Measurements from ENCODE around the gene RBP7. TPM values are rescaled to one million over a fixed set of nuclear protein-coding genes. Genes with fewer than 3 reads are reported as not detected.
A peak's percentile ranks its signal among the peaks of the same experiment; 100 is the strongest.

Gene RBP7
- total RNA-seq, 1 donor from 2014 or later: 119 TPM

DNA sequence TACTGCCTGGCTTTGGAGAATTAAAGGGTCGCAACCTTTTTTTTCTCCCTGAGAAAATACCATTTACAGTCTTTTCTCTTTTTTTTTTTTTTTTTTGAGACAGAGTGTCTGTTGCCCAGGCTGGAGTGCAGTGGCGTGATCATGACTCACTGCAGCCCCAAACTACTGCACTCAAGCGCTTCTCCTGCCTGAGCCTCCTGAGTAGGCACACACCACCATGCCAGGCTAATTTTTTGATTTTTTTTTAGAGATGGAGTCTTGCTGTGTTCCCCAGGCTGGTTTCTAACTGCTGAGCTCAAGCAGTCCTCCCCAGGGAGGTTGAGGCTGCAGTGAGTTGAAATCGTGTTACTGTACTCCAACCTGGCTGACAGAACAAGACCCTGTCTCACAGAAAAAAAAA lies 60.3 kb downstream of the RBP7 start:
- H3K9me3 ChIP-seq: no peaks in the 10 kb centered on the region
- no peaks in the 10 kb centered on the region for H3K36me3 ChIP-seq
- peaks cover 11 to 31% of the 10 kb centered on the region in 2 donors for H3K4me1 ChIP-seq
- H3K27ac ChIP-seq: peak overlapping the region; percentile 42 to 74
- H3K27me3 ChIP-seq: no peaks in the 10 kb centered on the region
- TF ChIP-seq, protein P1, sequence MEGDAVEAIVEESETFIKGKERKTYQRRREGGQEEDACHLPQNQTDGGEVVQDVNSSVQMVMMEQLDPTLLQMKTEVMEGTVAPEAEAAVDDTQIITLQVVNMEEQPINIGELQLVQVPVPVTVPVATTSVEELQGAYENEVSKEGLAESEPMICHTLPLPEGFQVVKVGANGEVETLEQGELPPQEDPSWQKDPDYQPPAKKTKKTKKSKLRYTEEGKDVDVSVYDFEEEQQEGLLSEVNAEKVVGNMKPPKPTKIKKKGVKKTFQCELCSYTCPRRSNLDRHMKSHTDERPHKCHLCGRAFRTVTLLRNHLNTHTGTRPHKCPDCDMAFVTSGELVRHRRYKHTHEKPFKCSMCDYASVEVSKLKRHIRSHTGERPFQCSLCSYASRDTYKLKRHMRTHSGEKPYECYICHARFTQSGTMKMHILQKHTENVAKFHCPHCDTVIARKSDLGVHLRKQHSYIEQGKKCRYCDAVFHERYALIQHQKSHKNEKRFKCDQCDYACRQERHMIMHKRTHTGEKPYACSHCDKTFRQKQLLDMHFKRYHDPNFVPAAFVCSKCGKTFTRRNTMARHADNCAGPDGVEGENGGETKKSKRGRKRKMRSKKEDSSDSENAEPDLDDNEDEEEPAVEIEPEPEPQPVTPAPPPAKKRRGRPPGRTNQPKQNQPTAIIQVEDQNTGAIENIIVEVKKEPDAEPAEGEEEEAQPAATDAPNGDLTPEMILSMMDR (IDR thresholded peaks at IDR 0.05): no peak
- intact Hi-C loops (cut with DNase I): no loop called here
- peak in 1 of 2 donors; percentile 72 for DNase-seq (ENCODE audit: low spot score in 2 of 2)
- H3K4me3 ChIP-seq: no peak overlapping the region

DNA sequence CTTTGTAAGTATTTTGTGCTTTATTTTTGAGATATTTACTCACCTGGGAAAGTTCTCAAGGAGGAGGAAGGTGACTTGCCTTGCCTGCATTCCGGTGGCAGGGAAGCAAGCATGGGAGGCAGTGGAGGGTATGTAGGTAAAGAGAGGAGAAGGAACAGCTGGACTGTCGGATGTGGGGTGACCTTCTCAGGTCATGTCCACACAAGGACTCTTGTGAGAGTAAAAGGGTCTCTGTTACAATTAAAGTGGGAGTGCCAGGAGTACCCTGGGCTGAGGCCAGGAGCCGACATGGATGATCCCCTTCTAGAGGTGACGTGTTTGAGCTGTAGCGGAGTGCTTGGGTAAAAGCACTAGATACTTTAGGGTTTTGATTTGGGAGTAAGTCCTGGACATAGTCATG lies 60.8 kb downstream of the RBP7 start:
- intact Hi-C loops (cut with DNase I): no loop called here
- TF ChIP-seq, protein P1 (IDR thresholded peaks at IDR 0.05): no peak
- no peaks in the 10 kb centered on the region for H3K27me3 ChIP-seq
- peaks cover 11 to 31% of the 10 kb centered on the region in 2 donors for H3K4me1 ChIP-seq
- peak overlapping the region; percentile 42 to 64 for H3K27ac ChIP-seq
- no peaks in the 10 kb centered on the region for H3K36me3 ChIP-seq
- no peaks in the 10 kb centered on the region for H3K9me3 ChIP-seq
- DNase-seq (ENCODE audit: low spot score in 2 of 2): no peak
- no peak overlapping the region for H3K4me3 ChIP-seq

DNA sequence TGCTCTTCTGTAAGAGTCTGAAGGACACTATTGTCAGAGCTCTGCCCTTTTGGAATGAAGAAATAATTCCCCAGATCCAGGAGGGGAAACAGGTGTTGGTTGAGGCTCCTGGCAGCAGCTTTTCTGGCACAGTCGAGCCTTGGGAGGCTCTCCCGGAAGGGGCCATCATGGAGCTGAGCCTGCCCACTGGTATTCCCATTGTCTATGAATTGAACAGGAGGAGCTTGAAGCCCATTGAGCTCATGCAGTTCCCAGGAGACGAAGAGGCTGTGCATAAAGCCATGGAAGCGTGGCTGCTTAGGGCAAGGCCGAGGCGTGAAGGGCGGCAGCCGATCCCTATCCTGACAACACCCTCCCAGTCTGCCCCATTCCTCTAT lies 62.3 kb downstream of the RBP7 start:
- Histone ChIP-seq H3K9me3 (no peaks in the 10 kb centered on the region), H3K27ac (no peak overlapping the region), H3K4me1 (peaks cover 11 to 31% of the 10 kb centered on the region in 2 donors), H3K36me3 (no peaks in the 10 kb centered on the region), H3K4me3 (no peak overlapping the region), H3K27me3 (no peaks in the 10 kb centered on the region)
- TF ChIP-seq, protein P1 (IDR thresholded peaks at IDR 0.05): no peak
- intact Hi-C loops (cut with DNase I): no loop called here
- DNase-seq (ENCODE audit: low spot score in 2 of 2): no peak

DNA sequence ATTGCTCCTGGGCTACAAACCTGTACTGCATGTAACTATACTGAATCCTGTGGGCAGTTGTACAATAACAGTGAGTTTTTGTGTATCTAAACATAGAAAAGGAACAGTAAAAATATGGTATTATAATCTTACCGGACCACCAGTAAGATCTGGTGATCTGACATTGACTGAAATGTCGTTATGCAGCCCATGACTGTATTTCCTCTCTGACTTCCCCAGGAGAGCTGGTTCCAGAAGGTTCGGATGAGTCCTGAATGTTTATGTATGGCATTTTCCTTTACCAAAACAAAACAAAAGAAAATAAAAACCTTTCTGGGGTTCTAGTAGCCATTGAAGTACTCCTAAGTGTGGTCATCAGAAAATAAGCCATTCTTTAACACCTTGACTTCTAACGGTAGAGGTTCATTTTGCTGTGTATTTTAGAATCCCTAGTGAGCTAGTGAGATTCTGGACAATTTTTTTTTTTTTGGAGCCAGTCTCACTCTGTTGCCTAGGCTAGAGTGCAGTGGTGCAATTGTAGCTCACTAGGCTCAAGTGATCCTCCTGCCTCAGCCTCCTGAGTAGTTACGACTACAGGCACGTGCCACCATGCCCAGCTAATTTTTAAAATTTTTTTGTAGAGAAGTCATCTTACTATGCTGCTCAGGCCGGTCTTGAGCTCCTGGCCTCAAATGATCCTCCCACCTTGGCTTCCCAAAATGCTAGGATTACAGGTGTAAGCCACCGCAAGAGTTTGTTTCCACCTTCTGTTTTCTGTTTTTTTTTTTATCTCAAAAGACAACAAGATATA lies 63.5 kb downstream of the RBP7 start:
- TF ChIP-seq, protein P1 (IDR thresholded peaks at IDR 0.05): no peak
- H3K4me1 ChIP-seq: peaks cover 11 to 32% of the 10 kb centered on the region in 2 donors
- H3K27me3 ChIP-seq: no peaks in the 10 kb centered on the region
- H3K27ac ChIP-seq: no peak overlapping the region
- no peaks in the 10 kb centered on the region for H3K36me3 ChIP-seq
- intact Hi-C loops (cut with DNase I): no loop called here
- no peaks in the 10 kb centered on the region for H3K9me3 ChIP-seq
- no peak for DNase-seq (ENCODE audit: low spot score in 2 of 2)
- no peak overlapping the region for H3K4me3 ChIP-seq

DNA sequence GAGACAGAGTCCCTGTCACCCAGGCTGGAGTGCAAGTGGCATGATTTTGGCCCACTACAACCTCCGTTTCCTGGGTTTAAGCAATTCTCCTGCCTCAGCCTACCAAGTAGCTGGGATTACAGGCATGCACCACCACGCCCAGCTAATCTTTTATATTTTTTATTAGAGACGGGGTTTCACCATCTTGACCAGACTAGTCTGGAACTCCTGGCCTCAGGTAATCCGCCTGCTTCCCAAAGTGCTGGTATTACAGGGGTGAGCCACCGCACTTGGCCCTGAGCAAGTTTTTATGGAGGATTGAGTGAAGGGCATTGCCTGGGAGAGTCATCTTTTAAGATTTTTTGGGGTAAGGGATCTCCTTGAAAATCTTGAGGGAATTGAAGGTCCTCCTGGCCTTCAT lies 64.2 kb downstream of the RBP7 start:
- H3K36me3 ChIP-seq: no peaks in the 10 kb centered on the region
- H3K4me3 ChIP-seq: no peak overlapping the region
- H3K9me3 ChIP-seq: no peaks in the 10 kb centered on the region
- no peak overlapping the region for H3K27ac ChIP-seq
- H3K27me3 ChIP-seq: no peaks in the 10 kb centered on the region
- peaks cover 14 to 33% of the 10 kb centered on the region in 2 donors for H3K4me1 ChIP-seq
- DNase-seq (ENCODE audit: low spot score in 2 of 2): no peak
- TF ChIP-seq, protein P1 (IDR thresholded peaks at IDR 0.05): no peak
- intact Hi-C loops (cut with DNase I): no loop called here
